Erythroblast (primary cell): ENCODE results near the gene TARDBP.

Source experiments
- GATA1 ChIP-seq: IDR thresholded peaks from 2 replicates; pipeline ENCODE4 v1.6.1; 2011; ENCODE audit warnings: low read depth, mild to moderate bottlenecking, control low read depth, low read length, moderate library complexity
- POLR2A ChIP-seq: IDR thresholded peaks from 2 replicates; pipeline ENCODE4 v1.6.1; 2011; ENCODE audit warnings: mild to moderate bottlenecking, low read length

DNA sequence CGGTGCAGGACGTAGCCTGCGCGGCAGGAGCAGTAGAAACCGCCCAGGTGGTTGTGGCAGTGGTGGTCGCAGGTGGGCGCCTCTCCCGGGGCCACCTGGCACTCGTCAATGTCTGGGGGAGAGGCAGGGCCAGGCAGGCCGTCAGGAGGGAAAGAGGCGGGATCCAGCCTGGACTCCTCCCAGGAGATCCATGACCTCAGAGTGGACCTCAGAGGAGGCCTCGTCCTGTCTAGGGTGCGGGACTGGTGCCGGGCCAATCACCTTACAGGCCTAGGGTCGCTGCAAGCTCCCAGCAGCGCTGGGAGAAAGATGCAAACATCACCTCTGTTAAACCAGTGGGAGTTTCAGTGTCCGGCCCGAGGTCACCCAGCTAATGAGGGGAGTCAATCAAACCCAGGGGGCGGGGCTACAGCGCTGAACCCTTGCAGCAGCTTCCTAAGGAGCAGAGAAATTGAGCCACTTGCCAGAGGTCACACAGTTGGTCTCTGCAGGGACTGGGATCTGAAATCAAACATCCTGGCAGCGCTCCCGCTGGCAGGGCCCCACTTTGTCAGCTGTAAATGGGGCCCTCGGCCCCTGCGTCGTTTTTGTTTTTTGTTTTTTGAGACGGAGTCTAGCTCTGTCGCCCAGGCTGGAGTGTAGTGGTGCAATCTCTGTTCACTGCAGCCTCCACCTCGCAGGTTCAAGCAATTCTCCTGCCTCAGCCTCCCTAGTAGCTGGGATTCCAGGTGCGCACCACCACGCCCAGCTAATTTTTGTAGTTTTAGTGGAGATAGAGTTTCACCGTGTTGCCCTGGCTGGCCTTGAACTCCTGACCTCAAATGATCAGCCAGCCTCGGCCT lies 33.2 kb downstream of the TARDBP start:
- TF ChIP-seq POLR2A (no peak), GATA1 (no peak)
